H1 (cell line): Measurements from ENCODE around the gene PRKCA. TPM values are rescaled to one million over a fixed set of nuclear protein-coding genes. Genes with fewer than 3 reads are reported as not detected.

Experiments
- SP2 ChIP-seq: IDR thresholded peaks from 2 replicates; pipeline ENCODE4 v1.6.1; 2012; ENCODE audit warnings: mild to moderate bottlenecking, low read length, inconsistent platforms
- polyA plus RNA-seq, 7 experiments: library from polyadenylated mRNA; depleted of rRNA in 3 of 7; stranded (reverse) in 5 of 7; unstranded in 2 of 7; fragments of >200 nt in 5 of 7; fragments of 200-250 nt in 2 of 7; gene quantifications; 1 replicate in 5 of 7; 2 replicates in 1 of 7; 4 replicates in 1 of 7; pipeline versions ENCODE4 v1.2.1 to v1.2.3, GENCODE V29; 2011 to 2013; ENCODE audit warnings: missing spikeins in 2 of 7, mixed read lengths in 2 of 7
- total RNA-seq: library from RNA; stranded (reverse); fragmentation: NEBNext Ultra II Directional; extraction: Animal tissue kit (Norgen Biotek cat#: 25700); gene quantifications from 2 replicates; pipeline ENCODE4 v1.2.1, GENCODE V29; 2021
- TF ChIP-seq, protein P1 (sequence below): fragments of 300-600 bp; sonication (generic); IDR thresholded peaks from 2 replicates; pipeline ENCODE4 v1.7.1; 2012; ENCODE audit warnings: low read length, moderate library complexity, mild to moderate bottlenecking, inconsistent platforms; ENCODE audit not compliant: insufficient replicate concordance

Gene PRKCA
- total and polyA plus RNA-seq, 2 of the 8 experiments (the other 6 are each of a cell fraction or from before 2014, with no cell fraction given), result 5.8 to 17.8 TPM

DNA sequence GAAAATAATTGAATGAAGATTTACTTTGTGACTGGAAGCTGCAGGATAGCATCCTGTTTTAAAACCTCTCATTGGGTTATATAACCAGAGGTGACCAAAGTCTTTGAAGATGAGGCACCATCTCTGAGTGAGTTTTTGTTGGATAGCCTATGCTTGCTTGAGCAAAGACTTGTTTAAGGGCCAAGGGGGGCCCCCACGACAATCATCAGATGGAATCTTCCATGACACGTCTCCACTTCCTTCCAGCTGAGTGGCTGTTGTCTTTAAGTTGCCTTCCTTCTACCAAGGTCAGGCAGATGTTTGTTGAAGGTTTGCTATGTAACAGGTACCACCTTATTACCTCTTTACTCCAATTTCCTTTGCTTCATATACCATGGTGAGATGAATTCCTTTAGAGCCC, 188.8 kb downstream of the PRKCA start (continued):
- TF ChIP-seq, protein P1, sequence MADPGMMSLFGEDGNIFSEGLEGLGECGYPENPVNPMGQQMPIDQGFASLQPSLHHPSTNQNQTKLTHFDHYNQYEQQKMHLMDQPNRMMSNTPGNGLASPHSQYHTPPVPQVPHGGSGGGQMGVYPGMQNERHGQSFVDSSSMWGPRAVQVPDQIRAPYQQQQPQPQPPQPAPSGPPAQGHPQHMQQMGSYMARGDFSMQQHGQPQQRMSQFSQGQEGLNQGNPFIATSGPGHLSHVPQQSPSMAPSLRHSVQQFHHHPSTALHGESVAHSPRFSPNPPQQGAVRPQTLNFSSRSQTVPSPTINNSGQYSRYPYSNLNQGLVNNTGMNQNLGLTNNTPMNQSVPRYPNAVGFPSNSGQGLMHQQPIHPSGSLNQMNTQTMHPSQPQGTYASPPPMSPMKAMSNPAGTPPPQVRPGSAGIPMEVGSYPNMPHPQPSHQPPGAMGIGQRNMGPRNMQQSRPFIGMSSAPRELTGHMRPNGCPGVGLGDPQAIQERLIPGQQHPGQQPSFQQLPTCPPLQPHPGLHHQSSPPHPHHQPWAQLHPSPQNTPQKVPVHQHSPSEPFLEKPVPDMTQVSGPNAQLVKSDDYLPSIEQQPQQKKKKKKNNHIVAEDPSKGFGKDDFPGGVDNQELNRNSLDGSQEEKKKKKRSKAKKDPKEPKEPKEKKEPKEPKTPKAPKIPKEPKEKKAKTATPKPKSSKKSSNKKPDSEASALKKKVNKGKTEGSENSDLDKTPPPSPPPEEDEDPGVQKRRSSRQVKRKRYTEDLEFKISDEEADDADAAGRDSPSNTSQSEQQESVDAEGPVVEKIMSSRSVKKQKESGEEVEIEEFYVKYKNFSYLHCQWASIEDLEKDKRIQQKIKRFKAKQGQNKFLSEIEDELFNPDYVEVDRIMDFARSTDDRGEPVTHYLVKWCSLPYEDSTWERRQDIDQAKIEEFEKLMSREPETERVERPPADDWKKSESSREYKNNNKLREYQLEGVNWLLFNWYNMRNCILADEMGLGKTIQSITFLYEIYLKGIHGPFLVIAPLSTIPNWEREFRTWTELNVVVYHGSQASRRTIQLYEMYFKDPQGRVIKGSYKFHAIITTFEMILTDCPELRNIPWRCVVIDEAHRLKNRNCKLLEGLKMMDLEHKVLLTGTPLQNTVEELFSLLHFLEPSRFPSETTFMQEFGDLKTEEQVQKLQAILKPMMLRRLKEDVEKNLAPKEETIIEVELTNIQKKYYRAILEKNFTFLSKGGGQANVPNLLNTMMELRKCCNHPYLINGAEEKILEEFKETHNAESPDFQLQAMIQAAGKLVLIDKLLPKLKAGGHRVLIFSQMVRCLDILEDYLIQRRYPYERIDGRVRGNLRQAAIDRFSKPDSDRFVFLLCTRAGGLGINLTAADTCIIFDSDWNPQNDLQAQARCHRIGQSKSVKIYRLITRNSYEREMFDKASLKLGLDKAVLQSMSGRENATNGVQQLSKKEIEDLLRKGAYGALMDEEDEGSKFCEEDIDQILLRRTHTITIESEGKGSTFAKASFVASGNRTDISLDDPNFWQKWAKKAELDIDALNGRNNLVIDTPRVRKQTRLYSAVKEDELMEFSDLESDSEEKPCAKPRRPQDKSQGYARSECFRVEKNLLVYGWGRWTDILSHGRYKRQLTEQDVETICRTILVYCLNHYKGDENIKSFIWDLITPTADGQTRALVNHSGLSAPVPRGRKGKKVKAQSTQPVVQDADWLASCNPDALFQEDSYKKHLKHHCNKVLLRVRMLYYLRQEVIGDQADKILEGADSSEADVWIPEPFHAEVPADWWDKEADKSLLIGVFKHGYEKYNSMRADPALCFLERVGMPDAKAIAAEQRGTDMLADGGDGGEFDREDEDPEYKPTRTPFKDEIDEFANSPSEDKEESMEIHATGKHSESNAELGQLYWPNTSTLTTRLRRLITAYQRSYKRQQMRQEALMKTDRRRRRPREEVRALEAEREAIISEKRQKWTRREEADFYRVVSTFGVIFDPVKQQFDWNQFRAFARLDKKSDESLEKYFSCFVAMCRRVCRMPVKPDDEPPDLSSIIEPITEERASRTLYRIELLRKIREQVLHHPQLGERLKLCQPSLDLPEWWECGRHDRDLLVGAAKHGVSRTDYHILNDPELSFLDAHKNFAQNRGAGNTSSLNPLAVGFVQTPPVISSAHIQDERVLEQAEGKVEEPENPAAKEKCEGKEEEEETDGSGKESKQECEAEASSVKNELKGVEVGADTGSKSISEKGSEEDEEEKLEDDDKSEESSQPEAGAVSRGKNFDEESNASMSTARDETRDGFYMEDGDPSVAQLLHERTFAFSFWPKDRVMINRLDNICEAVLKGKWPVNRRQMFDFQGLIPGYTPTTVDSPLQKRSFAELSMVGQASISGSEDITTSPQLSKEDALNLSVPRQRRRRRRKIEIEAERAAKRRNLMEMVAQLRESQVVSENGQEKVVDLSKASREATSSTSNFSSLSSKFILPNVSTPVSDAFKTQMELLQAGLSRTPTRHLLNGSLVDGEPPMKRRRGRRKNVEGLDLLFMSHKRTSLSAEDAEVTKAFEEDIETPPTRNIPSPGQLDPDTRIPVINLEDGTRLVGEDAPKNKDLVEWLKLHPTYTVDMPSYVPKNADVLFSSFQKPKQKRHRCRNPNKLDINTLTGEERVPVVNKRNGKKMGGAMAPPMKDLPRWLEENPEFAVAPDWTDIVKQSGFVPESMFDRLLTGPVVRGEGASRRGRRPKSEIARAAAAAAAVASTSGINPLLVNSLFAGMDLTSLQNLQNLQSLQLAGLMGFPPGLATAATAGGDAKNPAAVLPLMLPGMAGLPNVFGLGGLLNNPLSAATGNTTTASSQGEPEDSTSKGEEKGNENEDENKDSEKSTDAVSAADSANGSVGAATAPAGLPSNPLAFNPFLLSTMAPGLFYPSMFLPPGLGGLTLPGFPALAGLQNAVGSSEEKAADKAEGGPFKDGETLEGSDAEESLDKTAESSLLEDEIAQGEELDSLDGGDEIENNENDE, result no peak
- no peak for TF ChIP-seq SP2
